Hepatocyte (in vitro differentiated cells): Measurements from ENCODE around the gene DTL. TPM values are rescaled to one million over a fixed set of nuclear protein-coding genes. Genes with fewer than 3 reads are reported as not detected.

Experiments
- DNase-seq: peaks from one replicate; pipeline ENCODE4 v3.0.0-alpha.2; 2016; ENCODE audit warnings: low spot score
- H2AFZ ChIP-seq: fragments of 200-600 bp; sonication (generic); 2 replicates; pipeline ENCODE4 v1.6.0; 2016; ENCODE audit warnings: antibody characterized with exemption, mild to moderate bottlenecking
- H3K27ac ChIP-seq: fragments of 200-600 bp; sonication (generic); 2 replicates; pipeline ENCODE4 v1.5.1; 2016; ENCODE audit warnings: mild to moderate bottlenecking
- H3K27me3 ChIP-seq: fragments of 200-600 bp; sonication (generic); 2 replicates; pipeline ENCODE4 v1.6.1; 2016
- H3K36me3 ChIP-seq: fragments of 200-600 bp; sonication (generic); replicated peaks from 2 replicates; pipeline ENCODE4 v1.5.1; 2016; ENCODE audit warnings: low read depth; ENCODE audit not compliant: insufficient read depth
- H3K4me1 ChIP-seq: fragments of 200-600 bp; sonication (generic); 2 replicates; pipeline ENCODE4 v1.5.1; 2016; ENCODE audit warnings: mild to moderate bottlenecking, moderate library complexity; ENCODE audit not compliant: insufficient read depth
- H3K4me2 ChIP-seq: fragments of 200-600 bp; sonication (generic); 2 replicates; pipeline ENCODE4 v1.6.0; 2016
- H3K4me3 ChIP-seq: fragments of 200-600 bp; sonication (generic); 2 replicates; pipeline ENCODE4 v1.5.1; 2016; ENCODE audit warnings: mild to moderate bottlenecking
- H3K79me2 ChIP-seq: fragments of 200-600 bp; sonication (generic); 2 replicates; pipeline ENCODE4 v1.6.0; 2017; ENCODE audit warnings: mild to moderate bottlenecking
- H3K9me2 ChIP-seq: fragments of 200-600 bp; sonication (generic); replicated peaks from 2 replicates; pipeline ENCODE4 v1.6.0; 2017; ENCODE audit warnings: mild to moderate bottlenecking; ENCODE audit not compliant: insufficient read depth
- H3K9me3 ChIP-seq: fragments of 200-600 bp; sonication (generic); 2 replicates; pipeline ENCODE4 v1.5.1; 2016; ENCODE audit warnings: low read depth, mild to moderate bottlenecking
- H4K20me1 ChIP-seq: fragments of 200-600 bp; sonication (generic); 2 replicates; pipeline ENCODE4 v1.6.0; 2016; ENCODE audit warnings: mild to moderate bottlenecking; ENCODE audit not compliant: insufficient read depth, poor library complexity, severe bottlenecking
- CTCF ChIP-seq: fragments of 200-600 bp; sonication (generic); IDR thresholded peaks from 2 replicates; pipeline ENCODE4 v1.5.1; 2016; ENCODE audit warnings: antibody characterized with exemption, mild to moderate bottlenecking; ENCODE audit not compliant: poor library complexity
- EZH2 ChIP-seq: fragments of 200-600 bp; sonication (generic); IDR thresholded peaks from 2 replicates; pipeline ENCODE4 v1.6.1; 2016; ENCODE audit warnings: antibody characterized with exemption, mild to moderate bottlenecking, borderline replicate concordance
- EZH2phosphoT487 ChIP-seq: fragments of 200-600 bp; sonication (generic); IDR thresholded peaks from one replicate; pipeline ENCODE4 v1.6.1; 2018; ENCODE audit warnings: antibody characterized with exemption, mild to moderate bottlenecking, low read depth, moderate library complexity; ENCODE audit not compliant: unreplicated experiment, severe bottlenecking
- WGBS: methylation state at CpG from one replicate; pipeline ENCODE4 v1.1.6; 2016; ENCODE audit warnings: low lambda C conversion rate; ENCODE audit errors: missing lambda C conversion rate; 5-methylcytosine and 5-hydroxymethylcytosine counted together
- polyA plus RNA-seq: library from polyadenylated mRNA; unstranded; fragments of >200 nt; fragmentation: Nextera tagmentation; extraction: Ambion mirVana; gene quantifications from 2 replicates; pipeline ENCODE4 v1.2.1, GENCODE V29; 2016
- total RNA-seq: library from RNA; depleted of rRNA; stranded (reverse); fragments of >200 nt; gene quantifications from 2 replicates; pipeline ENCODE4 v1.2.3, GENCODE V29; 2014

DTL gene
- total and polyA plus RNA-seq, 2 experiments from 2014 or later, result 3.1 to 6.7 TPM

DNA sequence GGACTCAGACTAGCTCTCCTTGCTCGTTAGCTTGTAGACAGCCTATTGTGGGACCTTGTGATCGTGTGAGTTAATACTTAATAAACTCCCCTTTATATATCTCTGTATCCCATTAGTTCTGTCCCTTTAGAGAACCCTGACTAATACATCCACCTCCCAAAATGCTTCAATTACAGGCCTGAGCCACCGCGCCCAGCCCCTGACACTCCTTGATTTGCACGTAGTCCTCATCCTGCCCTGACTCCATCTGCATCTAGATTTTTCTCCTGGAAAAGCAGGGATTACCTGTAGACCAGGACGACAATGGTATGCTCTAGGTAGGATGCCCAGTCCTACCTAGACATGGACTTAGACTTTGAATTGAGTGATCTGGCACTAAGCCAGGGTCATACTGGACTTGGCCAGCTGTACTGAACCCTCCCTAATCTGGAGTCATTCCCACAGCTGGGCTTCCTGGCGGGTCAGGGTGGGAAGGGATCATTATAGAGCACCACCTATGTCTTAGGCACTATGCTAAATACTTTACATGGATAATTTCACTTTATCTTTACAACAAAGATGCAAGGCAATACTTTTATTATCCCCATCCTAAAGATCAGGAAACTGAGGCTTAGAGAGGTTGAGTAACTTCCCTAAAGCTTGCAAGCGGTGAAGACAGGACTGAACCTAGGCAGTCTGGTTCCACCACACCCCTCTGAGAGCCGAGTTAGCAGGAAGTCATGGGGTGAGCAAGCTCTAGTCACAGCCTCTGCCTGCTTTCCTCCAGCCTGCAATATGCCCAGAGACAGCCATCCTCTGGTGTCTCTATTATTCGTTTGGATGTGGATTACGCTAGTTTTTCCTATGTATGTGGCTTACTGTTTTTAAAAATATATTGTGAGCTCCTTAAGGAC, 89.4 kb downstream of the DTL start:
- Histone ChIP-seq H3K9me3 (no peaks in the 10 kb centered on the region), H3K27ac (no peak overlapping the region), H3K4me2 (no peak overlapping the region), H4K20me1 (no peaks in the 10 kb centered on the region), H3K36me3 (no peaks in the 10 kb centered on the region), H3K4me1 (no peaks in the 10 kb centered on the region), H3K27me3 (no peaks in the 10 kb centered on the region), H3K79me2 (no peaks in the 10 kb centered on the region), H3K4me3 (no peak overlapping the region), H2AFZ (no peak overlapping the region), H3K9me2 (no peaks in the 10 kb centered on the region)
- 82% methylated on average over 11 of the region's 11 CpGs for WGBS
- no peak for DNase-seq
- TF ChIP-seq EZH2phosphoT487 (no peak), EZH2 (no peak), CTCF (no peak)

DNA sequence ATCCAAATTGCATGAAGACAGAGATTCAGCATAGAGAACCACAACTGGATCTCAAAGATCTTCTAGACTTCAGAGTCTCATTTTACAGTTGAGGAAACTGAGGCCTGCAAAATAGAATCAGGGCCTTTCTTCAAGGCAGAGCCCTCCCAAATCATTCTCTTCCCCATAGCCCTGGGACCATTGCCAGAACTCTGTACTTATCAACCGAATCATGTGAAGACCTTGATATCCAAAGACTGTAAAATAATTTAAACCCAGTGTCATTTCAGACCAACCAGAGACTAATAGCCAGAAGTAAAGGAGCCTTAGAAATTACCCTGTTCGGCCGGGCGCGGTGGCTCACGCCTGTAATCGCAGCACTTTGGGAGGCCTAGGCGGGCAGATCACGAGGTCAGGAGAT, 90.1 kb downstream of the DTL start:
- Histone ChIP-seq H3K36me3 (no peaks in the 10 kb centered on the region), H3K27ac (no peak overlapping the region), H3K4me2 (no peak overlapping the region), H2AFZ (no peak overlapping the region), H3K9me3 (no peaks in the 10 kb centered on the region), H3K4me1 (no peaks in the 10 kb centered on the region), H3K27me3 (no peaks in the 10 kb centered on the region), H3K79me2 (no peaks in the 10 kb centered on the region), H4K20me1 (no peaks in the 10 kb centered on the region), H3K9me2 (no peaks in the 10 kb centered on the region), H3K4me3 (no peak overlapping the region)
- 96% methylated on average over 9 of the region's 9 CpGs for whole genome bisulfite sequencing
- no peak for TF ChIP-seq EZH2phosphoT487
- no peak for TF ChIP-seq EZH2
- no peak for TF ChIP-seq CTCF
- no peak for DNase-seq

DNA sequence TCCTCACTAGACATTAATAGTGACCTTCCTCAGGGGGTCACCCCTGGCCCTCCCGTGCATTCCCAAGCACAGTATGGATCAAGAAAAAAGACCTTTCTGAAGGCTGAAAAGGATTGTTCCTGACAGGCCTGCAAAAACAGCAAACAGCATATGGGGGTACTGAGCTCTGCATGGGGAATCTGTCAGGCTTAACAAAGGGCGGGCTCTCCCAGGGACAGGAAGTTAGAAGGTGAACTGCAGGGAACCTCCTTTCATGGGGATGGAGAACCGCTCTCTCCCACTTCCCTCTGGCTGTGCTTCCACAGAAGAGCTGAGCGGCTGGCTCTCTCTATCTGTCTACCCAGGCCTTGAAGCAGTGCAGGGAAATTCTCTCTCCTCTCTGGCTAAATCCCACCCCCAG, 91.7 kb downstream of the DTL start:
- H3K4me2 ChIP-seq, result no peak overlapping the region
- no peak for TF ChIP-seq CTCF
- no peak for TF ChIP-seq EZH2
- no peak for TF ChIP-seq EZH2phosphoT487
- no peak for DNase-seq
- no peak overlapping the region for H3K4me3 ChIP-seq
- H4K20me1 ChIP-seq, result no peaks in the 10 kb centered on the region
- no peaks in the 10 kb centered on the region for H3K27me3 ChIP-seq
- H3K9me3 ChIP-seq, result no peaks in the 10 kb centered on the region
- no peaks in the 10 kb centered on the region for H3K36me3 ChIP-seq
- H2AFZ ChIP-seq, result no peak overlapping the region
- H3K9me2 ChIP-seq, result no peaks in the 10 kb centered on the region
- H3K27ac ChIP-seq, result no peak overlapping the region
- no peaks in the 10 kb centered on the region for H3K4me1 ChIP-seq
- H3K79me2 ChIP-seq, result no peaks in the 10 kb centered on the region
- 78% methylated on average over 4 of the region's 4 CpGs for WGBS
